GM23248 (cell line): ENCODE results near the gene RCL1.

Source experiments
- EZH2 ChIP-seq: fragments of 200-600 bp; sonication (generic); IDR thresholded peaks from 2 replicates; pipeline ENCODE4 v1.6.1; 2018; ENCODE audit warnings: antibody characterized with exemption, mild to moderate bottlenecking; ENCODE audit not compliant: insufficient read depth, poor library complexity, severe bottlenecking
- EZH2phosphoT487 ChIP-seq: fragments of 200-600 bp; sonication (generic); IDR thresholded peaks from 2 replicates; pipeline ENCODE4 v1.6.1; 2018; ENCODE audit warnings: antibody characterized with exemption, moderate library complexity, mild to moderate bottlenecking, low read depth; ENCODE audit not compliant: insufficient read depth

- no peak for TF ChIP-seq EZH2phosphoT487
- TF ChIP-seq EZH2 = no peak
Observed at GRCh38 chr9:4842213-4842612, 49.5 kb downstream of the RCL1 start.
